HEK293 (cell line): ENCODE results near the gene SERGEF.

Experiments used
- CTCF ChIA-PET: fragments of 350-600 bp; formaldehyde crosslinking; extraction: SDS; loops from one replicate; lab custom pipeline; 2021; ENCODE audit warnings: antibody characterized with exemption; lab: Yijun Ruan, JAX
- POLR2A ChIA-PET: fragments of 300-600 bp; formaldehyde crosslinking; extraction: SDS; loops from one replicate; lab custom pipeline; 2020; ENCODE audit warnings: antibody characterized with exemption, inconsistent platforms; lab: Yijun Ruan, JAX
- H3K27ac ChIP-seq: fragments of 200-500 bp; sonication (Bioruptor generic); 2 replicates; pipeline ENCODE4 v1.5.1; 2014; ENCODE audit warnings: low read depth, low read length, control low read depth, inconsistent platforms; ENCODE audit errors: extremely low read depth
- H3K36me3 ChIP-seq, 2 experiments: fragments of 200-500 bp in 1 of 2; sonication (Bioruptor generic) in 1 of 2; 1 replicate in 1 of 2; 2 replicates in 1 of 2; pipeline ENCODE4 v1.5.1; 2014 to 2017; ENCODE audit warnings: inconsistent platforms in 2 of 2, low read length in 2 of 2; ENCODE audit not compliant: control insufficient read depth in 2 of 2, insufficient read depth in 1 of 2
- H3K4me1 ChIP-seq: fragments of 200-500 bp; sonication (Bioruptor generic); 2 replicates; pipeline ENCODE4 v1.5.1; 2014; ENCODE audit warnings: mild to moderate bottlenecking, low read length, inconsistent platforms; ENCODE audit not compliant: control insufficient read depth, insufficient read depth
- H3K4me3 ChIP-seq: 2 replicates; pipeline ENCODE4 v1.5.1; 2011; ENCODE audit warnings: low read depth, mild to moderate bottlenecking, control low read depth, low read length, moderate library complexity
- H3K9me3 ChIP-seq: fragments of 200-500 bp; sonication (Bioruptor generic); 2 replicates; pipeline ENCODE4 v1.5.1; 2014; ENCODE audit warnings: low read depth, low read length, inconsistent platforms; ENCODE audit not compliant: control insufficient read depth, insufficient read depth
- KLF7 ChIP-seq: fragments of 450-650 bp; formaldehyde crosslinking; IDR thresholded peaks from 2 replicates; pipeline ENCODE4 v1.5.1; 2016; ENCODE audit warnings: missing biosample characterization, missing genetic modification characterization, borderline replicate concordance
- RBAK ChIP-seq: fragments of 450-650 bp; formaldehyde crosslinking; IDR thresholded peaks from 2 replicates; pipeline ENCODE4 v1.5.1; 2016; ENCODE audit warnings: missing biosample characterization, missing genetic modification characterization
- SCRT2 ChIP-seq: fragments of 450-650 bp; formaldehyde crosslinking; IDR thresholded peaks from 2 replicates; pipeline ENCODE4 v1.5.1; 2016; ENCODE audit warnings: missing biosample characterization, missing genetic modification characterization
- TRIM28 ChIP-seq: IDR thresholded peaks from 2 replicates; pipeline ENCODE4 v1.6.1; 2011; ENCODE audit warnings: low read length, control low read depth, borderline replicate concordance
- ZBTB17 ChIP-seq: fragments of 450-650 bp; formaldehyde crosslinking; IDR thresholded peaks from 2 replicates; pipeline ENCODE4 v1.5.1; 2016; ENCODE audit warnings: missing biosample characterization, missing genetic modification characterization
- ZNF112 ChIP-seq: fragments of 450-650 bp; formaldehyde crosslinking; IDR thresholded peaks from 2 replicates; pipeline ENCODE4 v1.5.0; 2017; ENCODE audit warnings: missing biosample characterization, missing genetic modification characterization
- ZNF148 ChIP-seq: fragments of 450-650 bp; formaldehyde crosslinking; IDR thresholded peaks from 2 replicates; pipeline ENCODE4 v1.5.0; 2017; ENCODE audit warnings: missing biosample characterization, missing genetic modification characterization, borderline replicate concordance
- ZNF223 ChIP-seq: fragments of 450-650 bp; formaldehyde crosslinking; IDR thresholded peaks from 2 replicates; pipeline ENCODE4 v1.5.1; 2016; ENCODE audit warnings: missing biosample characterization, missing genetic modification characterization
- ZNF274 ChIP-seq, 2 experiments: fragments of 200-500 bp in 1 of 2; fragments of 450-650 bp in 1 of 2; sonication (Bioruptor generic) in 1 of 2; formaldehyde crosslinking in 1 of 2; IDR thresholded peaks; 2 replicates each; pipeline versions ENCODE4 v1.5.1 to v1.6.1; 2014 to 2016; ENCODE audit warnings: borderline replicate concordance in 1 of 2, inconsistent platforms in 1 of 2, low read length in 1 of 2, missing biosample characterization in 1 of 2, missing genetic modification characterization in 1 of 2
- ZNF335 ChIP-seq: fragments of 450-650 bp; formaldehyde crosslinking; conservative IDR thresholded peaks from 2 replicates; pipeline ENCODE4 v1.5.1; 2016; ENCODE audit warnings: missing biosample characterization, missing genetic modification characterization
- ZNF341 ChIP-seq: fragments of 450-650 bp; formaldehyde crosslinking; IDR thresholded peaks from 2 replicates; pipeline ENCODE4; 2016; ENCODE audit warnings: low read depth, missing biosample characterization, missing genetic modification characterization
- ZNF37A ChIP-seq: fragments of 450-650 bp; IDR thresholded peaks from 2 replicates; pipeline ENCODE4 v1.5.1; 2018; ENCODE audit warnings: missing biosample characterization, missing genetic modification characterization
- ZNF521 ChIP-seq: fragments of 450-650 bp; formaldehyde crosslinking; IDR thresholded peaks from 2 replicates; pipeline ENCODE4 v1.5.1; 2017; ENCODE audit warnings: missing biosample characterization, mild to moderate bottlenecking, missing genetic modification characterization
- ZNF768 ChIP-seq: fragments of 450-650 bp; formaldehyde crosslinking; IDR thresholded peaks from 2 replicates; pipeline ENCODE4 v1.5.1; 2018; ENCODE audit warnings: missing biosample characterization, mild to moderate bottlenecking, missing genetic modification characterization
- TF ChIP-seq, protein P1 (sequence below): fragments of 450-650 bp; formaldehyde crosslinking; IDR thresholded peaks from 2 replicates; pipeline ENCODE4 v1.5.1; 2017; ENCODE audit warnings: missing biosample characterization, missing genetic modification characterization
- TF ChIP-seq, protein P2 (sequence below): fragments of 450-650 bp; formaldehyde crosslinking; IDR thresholded peaks from 2 replicates; pipeline ENCODE4 v1.5.1; 2016; ENCODE audit warnings: missing biosample characterization, missing genetic modification characterization

The SERGEF gene

DNA sequence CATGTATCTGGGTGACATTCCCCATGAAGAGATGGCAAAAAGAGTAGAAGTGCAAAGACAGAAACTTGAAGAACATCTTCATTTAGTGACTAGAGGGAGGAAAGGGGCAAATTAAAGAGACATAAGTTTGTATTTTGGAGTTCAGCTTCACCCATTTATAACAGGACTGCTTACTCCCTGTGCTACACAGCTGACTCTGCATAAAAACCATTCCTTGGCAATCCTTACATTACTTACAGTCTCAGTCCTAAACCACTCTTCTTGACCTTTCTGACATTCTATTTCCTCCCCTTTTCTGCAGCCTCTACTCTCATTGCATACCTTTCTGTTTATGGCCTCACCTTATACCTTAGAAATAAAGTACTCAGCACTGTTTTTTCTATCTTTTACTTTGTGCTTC lies 6.8 kb upstream of the SERGEF start:
- Histone ChIP-seq H3K4me3 (no peak overlapping the region), H3K9me3 (no peaks in the 10 kb centered on the region), H3K27ac (no peak overlapping the region)
- POLR2A ChIA-PET = interaction anchor here (1.1 kb wide), 1 partner anchor 29 kb away, joined by 3 read pairs; no protein-coding TSS in a partner anchor
- no peak for TF ChIP-seq ZNF148
- TF ChIP-seq ZNF341 (tag by site-specific recombination) = no peak
- no peak for TF ChIP-seq ZNF768 (tag by site-specific recombination)
- no peak for TF ChIP-seq RBAK (tag by site-specific recombination)
- TF ChIP-seq ZNF521 (tag by site-specific recombination) = no peak
- TF ChIP-seq, all 188 proteins: peak for 0
- no peaks in the 10 kb centered on the region for H3K36me3 ChIP-seq
- no peaks in the 10 kb centered on the region for H3K4me1 ChIP-seq
- CTCF ChIA-PET = interaction anchor here (1.4 kb wide), 1 partner anchor 47 kb away, joined by 4 read pairs; no protein-coding TSS in a partner anchor

DNA sequence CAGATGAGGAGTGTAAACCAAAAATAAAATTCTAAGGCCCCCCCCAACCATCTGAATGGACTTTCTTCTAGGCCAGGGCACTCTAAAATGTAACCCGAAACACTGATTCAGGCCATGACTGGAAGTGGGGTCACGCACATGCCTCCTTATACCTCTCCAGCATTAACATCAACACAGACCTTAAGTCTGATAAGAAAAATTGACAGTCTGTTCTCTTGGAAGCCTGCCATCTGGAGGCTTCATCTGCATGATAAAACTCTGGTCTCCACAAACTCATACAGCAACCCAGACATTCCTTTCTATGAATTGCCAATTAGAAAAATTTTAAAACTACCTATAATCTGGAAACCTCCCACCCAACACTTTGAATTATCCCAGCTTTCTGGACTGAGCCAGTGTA lies 3.9 kb upstream of the SERGEF start:
- ChIA-PET CTCF (interaction anchor here (1.1 to 1.5 kb wide), 2 partner anchors 26 to 88 kb away, joined by 3 to 5 read pairs; no protein-coding TSS in a partner anchor), POLR2A (no interaction called here)
- H3K9me3 ChIP-seq = no peaks in the 10 kb centered on the region
- no peak overlapping the region for H3K27ac ChIP-seq
- no peaks in the 10 kb centered on the region for H3K4me1 ChIP-seq
- no peak for TF ChIP-seq ZNF223 (tag by site-specific recombination)
- H3K4me3 ChIP-seq = no peak overlapping the region
- no peaks in the 10 kb centered on the region for H3K36me3 ChIP-seq

- POLR2A ChIA-PET = no interaction called here
- TF ChIP-seq, protein P1, sequence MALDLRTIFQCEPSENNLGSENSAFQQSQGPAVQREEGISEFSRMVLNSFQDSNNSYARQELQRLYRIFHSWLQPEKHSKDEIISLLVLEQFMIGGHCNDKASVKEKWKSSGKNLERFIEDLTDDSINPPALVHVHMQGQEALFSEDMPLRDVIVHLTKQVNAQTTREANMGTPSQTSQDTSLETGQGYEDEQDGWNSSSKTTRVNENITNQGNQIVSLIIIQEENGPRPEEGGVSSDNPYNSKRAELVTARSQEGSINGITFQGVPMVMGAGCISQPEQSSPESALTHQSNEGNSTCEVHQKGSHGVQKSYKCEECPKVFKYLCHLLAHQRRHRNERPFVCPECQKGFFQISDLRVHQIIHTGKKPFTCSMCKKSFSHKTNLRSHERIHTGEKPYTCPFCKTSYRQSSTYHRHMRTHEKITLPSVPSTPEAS (tag by site-specific recombination) = 0 out of 2 replicates have a peak, but pooled peaks have one; percentile 15
- no peak for TF ChIP-seq ZNF37A (tag by site-specific recombination)
Measured at GRCh38 chr11:18014876-18015275, 2.0 kb upstream of the SERGEF start.

DNA sequence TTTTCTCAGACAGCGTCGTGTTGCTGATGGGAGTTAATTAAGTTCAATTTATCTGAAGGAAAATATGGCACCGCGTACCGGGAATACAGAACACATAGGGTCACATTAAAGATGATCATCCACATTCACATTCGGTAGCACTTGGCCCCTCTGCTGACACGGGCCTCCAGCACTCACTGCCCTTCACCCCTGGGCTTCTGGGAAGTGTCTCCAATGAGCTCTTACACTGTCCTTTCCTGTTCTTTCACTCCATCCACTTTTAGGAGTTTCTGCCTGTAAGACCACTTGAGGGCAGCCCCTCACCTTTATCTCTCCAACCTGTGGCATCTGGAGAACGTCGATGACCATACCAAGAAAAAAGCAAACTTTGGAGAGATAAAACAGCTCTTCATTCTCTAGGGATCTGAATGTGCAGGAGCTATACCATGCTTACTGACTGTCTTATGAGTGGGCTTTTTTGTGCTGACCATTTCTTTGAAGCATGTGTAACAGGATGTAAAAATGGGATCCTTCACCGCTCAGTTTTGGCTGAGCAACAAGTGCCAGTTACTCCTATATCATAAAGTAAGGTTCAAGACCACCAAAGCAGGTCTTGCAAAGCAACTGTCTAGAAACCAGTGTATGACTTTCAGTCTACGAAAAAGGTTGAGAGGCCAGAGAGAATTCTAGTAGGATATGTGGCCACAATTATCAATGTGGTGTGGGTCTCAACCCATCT lies 1.1 kb upstream of the SERGEF start:
- peak overlapping the region; percentile 60; the same call in 1 of the 2 replicates for H3K27ac ChIP-seq
- ChIA-PET CTCF (interaction anchor here (0.6 to 1.5 kb wide), 5 partner anchors 93 to 177 kb away, joined by 3 to 7 read pairs (median 4); no protein-coding TSS in a partner anchor), POLR2A (interaction anchor here (0.9 to 1.1 kb wide), 2 partner anchors 92 to 102 kb away, joined by 3 read pairs; partner anchors contain the start of gene SAAL1)

More at GRCh38 chr11:18014876-18015275, 2.0 kb upstream of the SERGEF start:
- no peaks in the 10 kb centered on the region for H3K36me3 ChIP-seq
- no peaks in the 10 kb centered on the region for H3K9me3 ChIP-seq
- no peaks in the 10 kb centered on the region for H3K4me1 ChIP-seq
- no peak overlapping the region for H3K27ac ChIP-seq
- CTCF ChIA-PET = interaction anchor here (0.6 to 1.0 kb wide), 3 partner anchors 101 to 1316 kb away, joined by 3 to 5 read pairs (median 3); no protein-coding TSS in a partner anchor
- no peak overlapping the region for H3K4me3 ChIP-seq

More for the DNA sequence above, 1.1 kb upstream of the SERGEF start:
- Histone ChIP-seq H3K4me3 (peak overlapping the region; percentile 72), H3K9me3 (no peaks in the 10 kb centered on the region), H3K4me1 (no peaks in the 10 kb centered on the region), H3K36me3 (no peaks in the 10 kb centered on the region)
- TF ChIP-seq, protein P2, sequence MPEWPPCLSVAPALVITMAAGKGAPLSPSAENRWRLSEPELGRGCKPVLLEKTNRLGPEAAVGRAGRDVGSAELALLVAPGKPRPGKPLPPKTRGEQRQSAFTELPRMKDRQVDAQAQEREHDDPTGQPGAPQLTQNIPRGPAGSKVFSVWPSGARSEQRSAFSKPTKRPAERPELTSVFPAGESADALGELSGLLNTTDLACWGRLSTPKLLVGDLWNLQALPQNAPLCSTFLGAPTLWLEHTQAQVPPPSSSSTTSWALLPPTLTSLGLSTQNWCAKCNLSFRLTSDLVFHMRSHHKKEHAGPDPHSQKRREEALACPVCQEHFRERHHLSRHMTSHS (tag by site-specific recombination) = no peak
- TF ChIP-seq ZNF274 (IDR thresholded peaks at IDR 0.05; ENCODE audit: low read length) = no peak
- no peak for TF ChIP-seq ZNF274 (tag by site-specific recombination; IDR thresholded peaks at IDR 0.05; ENCODE audit: borderline replicate concordance)
- no peak for TF ChIP-seq ZNF112 (tag by site-specific recombination)
- TF ChIP-seq ZNF341 (tag by site-specific recombination) = no peak
- peak; percentile 77 for TF ChIP-seq SCRT2
- peak; percentile 9 for TF ChIP-seq ZNF335
- TF ChIP-seq ZBTB17 (tag by site-specific recombination) = peak; percentile 65; the same call in 1 of the 2 replicates
- no peak for TF ChIP-seq KLF7
- 0 out of 2 replicates have a peak, but pooled peaks have one; percentile 22 for TF ChIP-seq TRIM28
